SJSA1 (cell line): ENCODE data around the gene ZBTB16. TPM values are rescaled to one million over a fixed set of nuclear protein-coding genes. Genes with fewer than 3 reads are reported as not detected.

Experiments
- DNase-seq, 2 experiments: peaks; one replicate each; pipeline ENCODE4 v3.0.0-alpha.2; 2015 to 2020; ENCODE audit warnings: low spot score in 2 of 2, low read depth in 1 of 2
- H3K27ac ChIP-seq: fragments of 250-450 bp; sonication (Bioruptor Pico); 2 replicates; pipeline ENCODE4 v1.5.1; 2020; ENCODE audit warnings: mild to moderate bottlenecking, moderate library complexity
- H3K27me3 ChIP-seq: fragments of 250-450 bp; sonication (Bioruptor Pico); replicated peaks from 2 replicates; pipeline ENCODE4 v1.5.1; 2020; ENCODE audit warnings: mild to moderate bottlenecking, moderate library complexity
- H3K36me3 ChIP-seq: fragments of 250-450 bp; sonication (Bioruptor Pico); 2 replicates; pipeline ENCODE4 v1.5.1; 2020; ENCODE audit warnings: mild to moderate bottlenecking
- H3K4me1 ChIP-seq: fragments of 250-450 bp; sonication (Bioruptor Pico); replicated peaks from 2 replicates; pipeline ENCODE4 v1.6.1; 2021; ENCODE audit warnings: mild to moderate bottlenecking
- H3K4me3 ChIP-seq: fragments of 250-450 bp; sonication (Bioruptor Pico); 2 replicates; pipeline ENCODE4 v1.5.1; 2020; ENCODE audit warnings: mild to moderate bottlenecking
- H3K9me3 ChIP-seq: fragments of 250-450 bp; sonication (Bioruptor Pico); replicated peaks from 2 replicates; pipeline ENCODE4 v1.5.1; 2020; ENCODE audit warnings: mild to moderate bottlenecking
- total RNA-seq: library from RNA; depleted of rRNA; stranded (reverse); fragments of >200 nt; shearing (Covaris generic); gene quantifications from 2 replicates; pipeline ENCODE4 v1.2.3, GENCODE V29; 2014

ZBTB16 gene
- total RNA-seq, 1 experiment from 2014 or later, result not detected

- Histone ChIP-seq H3K27ac (no peak overlapping the region), H3K4me1 (no peaks in the 10 kb centered on the region), H3K4me3 (no peak overlapping the region), H3K27me3 (no peaks in the 10 kb centered on the region), H3K9me3 (no peaks in the 10 kb centered on the region), H3K36me3 (no peaks in the 10 kb centered on the region)
- no peak for DNase-seq
These were observed 133.4 kb downstream of the ZBTB16 start for GRCh38 chr11:114192841-114193389.

DNA sequence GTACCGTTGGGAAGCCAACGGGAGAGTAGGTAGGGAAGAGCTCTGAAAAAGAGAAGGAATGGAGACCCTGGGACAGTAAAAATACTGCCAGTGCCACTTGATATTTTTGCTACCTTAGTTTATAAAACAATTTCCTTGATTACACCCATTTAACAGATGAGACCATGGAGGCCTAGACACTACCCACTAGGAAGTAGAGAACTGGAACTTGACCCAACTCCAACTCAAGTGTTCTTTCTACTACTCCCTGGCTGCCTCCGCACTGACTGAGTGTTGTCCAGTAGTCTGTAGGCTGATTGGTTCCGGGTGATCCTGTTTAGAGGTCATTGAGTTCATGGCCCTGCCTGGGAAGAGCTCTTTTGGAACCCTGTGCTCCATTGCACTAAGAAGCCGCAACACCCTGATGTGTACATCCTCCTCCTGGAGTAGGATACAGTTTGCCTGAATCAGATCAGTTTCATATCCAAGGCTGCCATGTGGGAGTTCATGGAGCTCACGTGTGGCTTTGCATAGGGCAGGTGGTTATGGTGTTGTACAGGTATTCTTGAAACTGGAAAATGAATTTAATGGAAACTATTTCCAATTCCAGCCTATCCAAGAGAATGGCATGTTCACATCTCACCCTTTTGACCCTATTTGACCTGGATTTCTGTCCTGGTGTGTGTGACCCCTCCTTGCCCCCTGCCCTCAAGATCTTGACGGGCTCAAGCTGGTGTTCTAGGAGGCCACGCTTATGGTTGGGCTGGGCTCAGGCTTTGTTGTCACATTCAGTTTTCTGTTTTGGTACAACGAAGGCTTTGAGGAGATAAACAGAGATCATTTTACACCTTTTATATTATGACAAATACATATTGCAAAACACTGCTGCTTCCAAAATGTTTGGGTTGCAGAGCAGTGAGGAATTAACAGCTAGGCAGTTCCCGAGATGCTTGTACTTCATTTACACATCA is 134.5 kb downstream of the ZBTB16 start:
- H3K36me3 ChIP-seq, result no peaks in the 10 kb centered on the region
- no peaks in the 10 kb centered on the region for H3K27me3 ChIP-seq
- H3K4me3 ChIP-seq, result no peak overlapping the region
- DNase-seq, result no peak
- no peaks in the 10 kb centered on the region for H3K9me3 ChIP-seq
- H3K27ac ChIP-seq, result no peak overlapping the region
- H3K4me1 ChIP-seq, result no peaks in the 10 kb centered on the region

DNA sequence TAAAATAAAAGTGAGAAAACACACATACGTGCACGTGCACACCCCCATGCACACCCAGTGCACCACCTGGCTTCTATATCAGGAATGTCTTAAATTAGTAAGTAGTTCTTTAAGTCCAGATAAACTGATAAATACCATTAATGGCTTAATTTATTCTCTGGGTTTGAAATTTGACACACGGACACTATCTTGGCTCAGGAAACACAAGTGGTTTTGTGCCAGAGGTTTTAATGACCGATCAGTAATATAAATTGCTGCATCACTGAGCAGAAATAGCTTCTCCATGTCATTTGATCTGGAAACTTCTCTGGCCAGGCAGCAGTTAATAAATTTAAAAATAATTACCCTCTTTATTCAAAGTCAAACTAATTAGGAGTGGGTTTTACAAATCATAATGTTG is 135.2 kb downstream of the ZBTB16 start:
- H3K4me3 ChIP-seq, result no peak overlapping the region
- no peak overlapping the region for H3K27ac ChIP-seq
- no peaks in the 10 kb centered on the region for H3K27me3 ChIP-seq
- DNase-seq, result no peak
- H3K36me3 ChIP-seq, result no peaks in the 10 kb centered on the region
- H3K4me1 ChIP-seq, result no peaks in the 10 kb centered on the region
- H3K9me3 ChIP-seq, result no peaks in the 10 kb centered on the region

DNA sequence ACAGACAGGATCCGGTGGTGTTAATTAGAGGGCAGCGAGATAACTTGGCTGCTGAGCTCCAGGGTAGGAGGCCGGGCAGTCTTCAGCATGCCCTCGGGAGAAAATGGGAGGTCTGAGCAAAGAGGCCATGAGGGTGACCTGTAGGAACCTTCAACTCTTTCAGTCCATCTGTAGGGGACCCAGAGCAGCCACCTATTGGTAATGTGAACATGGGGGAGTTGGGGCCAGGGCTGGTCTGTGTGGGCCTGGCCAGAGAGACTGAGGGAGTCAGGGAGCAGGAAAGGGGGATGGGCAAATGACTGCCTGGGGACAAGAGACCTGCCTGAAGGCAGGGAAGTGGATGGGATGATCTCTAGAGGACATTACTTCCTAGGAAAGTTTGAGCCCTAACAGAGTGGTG is 135.6 kb downstream of the ZBTB16 start:
- Histone ChIP-seq H3K27ac (no peak overlapping the region), H3K27me3 (no peaks in the 10 kb centered on the region), H3K4me1 (no peaks in the 10 kb centered on the region), H3K36me3 (no peaks in the 10 kb centered on the region), H3K9me3 (no peaks in the 10 kb centered on the region), H3K4me3 (no peak overlapping the region)
- no peak for DNase-seq

GRCh38 chr11:114195981-114196731 is 136.6 kb downstream of the ZBTB16 start:
- H3K4me1 ChIP-seq, result no peaks in the 10 kb centered on the region
- no peak overlapping the region for H3K27ac ChIP-seq
- no peak overlapping the region for H3K4me3 ChIP-seq
- DNase-seq, result no peak
- H3K9me3 ChIP-seq, result no peaks in the 10 kb centered on the region
- H3K27me3 ChIP-seq, result no peaks in the 10 kb centered on the region
- H3K36me3 ChIP-seq, result no peaks in the 10 kb centered on the region

DNA sequence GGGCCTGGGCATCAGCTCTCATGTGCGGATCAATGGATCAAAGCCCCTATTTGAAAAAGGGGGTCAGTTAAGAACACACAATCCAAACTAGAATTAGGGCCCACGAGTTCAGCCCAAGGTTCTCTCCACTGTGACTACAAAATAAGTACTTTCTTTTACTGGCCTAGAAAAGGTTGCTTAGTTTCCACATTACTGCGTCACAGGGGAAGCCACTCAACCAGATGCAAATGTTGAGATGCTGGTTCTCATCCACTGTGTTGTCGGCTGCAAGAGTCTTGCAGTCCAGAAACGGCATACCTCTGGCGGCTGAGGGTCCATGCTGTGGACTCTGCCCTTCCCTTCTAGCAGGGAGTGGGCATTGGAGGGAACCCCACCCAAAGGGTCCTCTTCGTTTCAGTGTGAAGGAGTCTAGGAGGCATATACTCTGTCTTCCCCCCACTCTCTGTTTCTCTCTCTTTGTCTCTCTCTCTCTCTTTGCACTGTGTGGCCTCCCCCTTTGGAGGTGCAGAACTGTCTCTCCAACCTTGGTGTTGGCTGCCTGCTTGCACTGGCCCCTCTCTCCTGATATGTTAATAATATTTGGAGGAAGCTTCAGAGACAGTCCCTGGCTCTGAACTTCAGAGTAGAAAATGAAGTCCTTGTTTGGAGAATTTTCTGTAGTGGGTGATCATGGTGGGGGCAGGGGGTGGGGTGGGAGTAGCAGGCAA is 137.6 kb downstream of the ZBTB16 start:
- Histone ChIP-seq H3K4me3 (no peak overlapping the region), H3K4me1 (no peaks in the 10 kb centered on the region), H3K36me3 (no peaks in the 10 kb centered on the region), H3K27ac (no peak overlapping the region), H3K9me3 (no peaks in the 10 kb centered on the region), H3K27me3 (no peaks in the 10 kb centered on the region)
- no peak for DNase-seq

- DNase-seq, result peak in 1 of 2 experiments; percentile 8
- Histone ChIP-seq H3K9me3 (no peaks in the 10 kb centered on the region), H3K27me3 (no peaks in the 10 kb centered on the region), H3K4me3 (no peak overlapping the region), H3K4me1 (no peaks in the 10 kb centered on the region), H3K36me3 (no peaks in the 10 kb centered on the region), H3K27ac (no peak overlapping the region)
These were observed 138.4 kb downstream of the ZBTB16 start for GRCh38 chr11:114197799-114198500.

- Histone ChIP-seq H3K27ac (no peak overlapping the region), H3K36me3 (no peaks in the 10 kb centered on the region), H3K27me3 (no peaks in the 10 kb centered on the region), H3K4me1 (no peaks in the 10 kb centered on the region), H3K4me3 (no peak overlapping the region), H3K9me3 (no peaks in the 10 kb centered on the region)
- no peak for DNase-seq
These were observed 139.5 kb downstream of the ZBTB16 start for GRCh38 chr11:114199051-114199450.

DNA sequence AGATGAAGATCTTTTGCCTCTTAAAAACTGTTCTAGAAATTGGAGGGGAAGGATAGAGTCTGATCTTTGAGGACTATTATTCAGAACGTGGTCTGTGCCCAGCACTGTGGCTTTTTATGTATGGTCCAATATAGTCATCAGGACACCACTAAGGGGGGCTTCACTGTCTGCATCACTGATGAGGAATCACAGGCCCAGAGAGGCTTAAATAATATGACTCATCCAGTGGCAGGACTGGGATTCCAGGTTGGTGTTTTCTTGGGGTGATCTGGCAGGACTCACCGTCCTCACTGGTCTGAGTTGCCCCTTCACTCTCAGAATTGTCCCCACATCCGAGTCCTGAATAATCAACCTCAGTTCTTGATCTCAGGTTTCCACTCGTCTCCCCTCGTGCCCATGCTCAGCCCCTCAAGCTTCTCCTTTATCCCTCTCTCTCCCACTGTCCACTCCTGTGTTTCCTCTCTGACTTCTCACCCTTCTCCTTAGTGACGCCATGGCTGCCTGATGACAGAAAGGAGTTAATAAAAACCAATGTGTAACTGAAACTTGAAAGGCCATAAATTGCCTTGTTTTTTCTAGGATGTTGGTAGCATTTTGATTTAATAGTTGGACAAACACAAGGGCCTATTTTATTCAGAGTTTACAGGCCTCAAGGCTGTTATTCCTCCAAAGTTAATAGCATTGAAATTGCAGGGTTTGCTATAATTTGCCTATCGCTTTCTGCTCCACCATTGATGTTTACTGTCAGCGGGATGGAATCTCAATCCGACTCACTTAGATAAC is 141.0 kb downstream of the ZBTB16 start:
- no peak overlapping the region for H3K4me3 ChIP-seq
- no peaks in the 10 kb centered on the region for H3K4me1 ChIP-seq
- no peak for DNase-seq
- H3K9me3 ChIP-seq, result no peaks in the 10 kb centered on the region
- no peak overlapping the region for H3K27ac ChIP-seq
- no peaks in the 10 kb centered on the region for H3K27me3 ChIP-seq
- no peaks in the 10 kb centered on the region for H3K36me3 ChIP-seq

DNA sequence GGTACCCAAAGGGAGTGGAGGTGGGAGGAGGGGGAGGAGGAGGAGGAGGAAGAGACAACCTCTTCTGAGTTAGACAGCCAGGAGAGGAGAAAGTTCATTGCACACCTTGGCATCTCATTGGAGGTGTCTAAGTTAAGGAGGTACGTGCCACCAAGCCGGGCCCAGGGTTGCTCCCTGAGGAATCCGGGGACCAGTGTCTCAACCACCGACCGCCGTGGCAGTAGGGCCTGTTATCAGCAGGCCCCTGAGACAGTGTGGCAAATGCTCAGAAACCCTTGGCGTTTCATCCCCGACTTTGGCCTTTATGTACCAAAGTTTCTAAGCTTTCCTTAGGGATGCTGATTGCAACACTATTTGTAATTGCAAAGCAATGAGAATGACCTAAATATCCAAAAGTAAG is 141.7 kb downstream of the ZBTB16 start:
- Histone ChIP-seq H3K27me3 (no peaks in the 10 kb centered on the region), H3K9me3 (no peaks in the 10 kb centered on the region), H3K36me3 (no peaks in the 10 kb centered on the region), H3K4me1 (no peaks in the 10 kb centered on the region), H3K27ac (no peak overlapping the region), H3K4me3 (no peak overlapping the region)
- DNase-seq, result no peak

DNA sequence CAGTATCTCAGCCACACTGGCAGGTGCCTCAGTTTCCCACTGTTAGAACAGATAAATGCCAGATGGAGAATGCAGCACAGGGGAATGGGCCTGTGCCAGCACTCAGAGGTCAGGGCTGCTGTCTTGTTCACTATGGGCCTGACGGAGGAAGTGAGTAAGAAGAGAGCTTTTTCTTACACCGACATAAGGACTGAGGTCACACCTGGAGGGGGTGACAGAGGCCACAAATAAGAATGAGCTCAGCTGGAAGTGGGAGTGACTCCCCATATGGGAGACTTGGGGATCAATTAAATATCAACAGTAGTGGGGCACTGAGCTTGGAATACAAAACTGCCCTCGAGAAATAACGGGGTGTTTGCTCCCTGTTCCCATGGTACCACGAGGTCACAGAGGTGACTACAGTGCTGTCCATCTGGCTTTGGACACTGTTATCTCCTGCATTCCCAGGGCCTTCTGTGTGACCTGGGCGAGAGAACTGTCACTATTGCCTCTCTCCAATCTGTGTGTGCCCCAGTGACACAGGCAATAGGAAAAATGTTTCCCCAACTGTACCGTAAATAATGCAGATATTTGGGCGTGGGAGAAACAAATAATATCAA is 142.6 kb downstream of the ZBTB16 start:
- H3K4me3 ChIP-seq, result no peak overlapping the region
- no peaks in the 10 kb centered on the region for H3K27me3 ChIP-seq
- H3K9me3 ChIP-seq, result no peaks in the 10 kb centered on the region
- H3K4me1 ChIP-seq, result no peaks in the 10 kb centered on the region
- H3K27ac ChIP-seq, result no peak overlapping the region
- no peak for DNase-seq
- no peaks in the 10 kb centered on the region for H3K36me3 ChIP-seq

DNA sequence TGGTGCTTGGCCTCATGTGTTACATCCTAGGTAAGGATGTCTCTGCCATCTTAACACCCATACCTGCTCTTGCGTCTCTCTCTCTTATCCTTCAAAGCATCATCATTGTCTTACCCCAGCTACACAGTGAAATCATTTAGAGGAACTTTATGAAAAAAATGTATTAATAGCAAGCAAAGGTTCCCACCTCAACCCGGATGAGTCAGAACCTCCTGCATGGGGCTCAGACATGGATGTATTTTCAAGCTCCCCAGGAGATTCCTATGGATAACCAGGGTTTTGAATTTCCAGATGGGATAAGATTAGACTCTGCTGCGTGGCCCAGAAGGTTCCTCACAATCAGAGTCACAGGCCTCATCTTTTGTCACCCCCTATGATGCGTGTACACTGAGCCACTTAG is 147.6 kb downstream of the ZBTB16 start:
- no peaks in the 10 kb centered on the region for H3K9me3 ChIP-seq
- H3K4me3 ChIP-seq, result no peak overlapping the region
- no peak overlapping the region for H3K27ac ChIP-seq
- no peaks in the 10 kb centered on the region for H3K27me3 ChIP-seq
- DNase-seq, result no peak
- H3K4me1 ChIP-seq, result no peaks in the 10 kb centered on the region
- H3K36me3 ChIP-seq, result no peaks in the 10 kb centered on the region
